ENCODE data around the gene ADAMTSL4.

DNA sequence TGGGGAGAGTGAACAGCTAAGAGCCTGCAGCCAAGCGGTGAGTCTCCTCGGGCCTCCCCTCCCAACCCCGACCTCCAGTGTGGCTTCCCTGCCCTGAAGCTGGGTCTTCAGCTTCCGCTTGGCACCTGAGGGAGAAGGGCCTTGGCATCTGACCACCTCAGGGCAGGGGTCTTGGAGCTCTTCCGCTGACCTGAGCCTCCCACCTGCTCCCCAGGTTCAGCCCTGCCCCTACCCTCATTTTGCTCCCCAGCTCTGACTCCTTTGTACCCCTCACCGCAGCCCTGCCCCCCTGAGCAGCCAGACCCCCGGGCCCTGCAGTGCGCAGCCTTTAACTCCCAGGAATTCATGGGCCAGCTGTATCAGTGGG is 4.9 kb downstream of the ADAMTSL4 start:
- TF ChIP-seq CTCF (IDR thresholded peaks at IDR 0.05) = no peak
- no peak for TF ChIP-seq POLR2AphosphoS5 (IDR thresholded peaks at IDR 0.05)
- no peak for TF ChIP-seq EP300 (IDR thresholded peaks at IDR 0.05)
